ENCODE measurements around the gene EPHA4.

DNA sequence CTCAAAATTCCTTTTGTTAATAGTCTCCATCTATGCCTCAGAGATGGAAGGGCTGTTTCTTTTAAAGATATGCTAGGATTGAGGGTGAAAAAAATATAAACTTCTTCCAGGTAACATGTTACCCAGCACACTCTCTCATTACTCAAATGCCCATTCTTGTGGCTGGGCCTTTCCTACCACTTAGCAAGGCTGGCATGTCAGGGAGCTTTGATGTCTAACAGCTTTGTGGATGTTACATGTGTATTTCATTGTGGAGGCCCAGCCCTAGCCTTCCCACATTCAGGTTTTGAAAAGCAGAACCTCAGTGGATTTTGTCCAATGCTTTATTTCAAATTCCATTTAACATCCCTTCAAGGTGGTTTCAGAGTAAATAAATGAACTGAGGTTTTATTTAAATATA lies 191.4 kb downstream of the EPHA4 start:
- TF ChIP-seq, protein P1, sequence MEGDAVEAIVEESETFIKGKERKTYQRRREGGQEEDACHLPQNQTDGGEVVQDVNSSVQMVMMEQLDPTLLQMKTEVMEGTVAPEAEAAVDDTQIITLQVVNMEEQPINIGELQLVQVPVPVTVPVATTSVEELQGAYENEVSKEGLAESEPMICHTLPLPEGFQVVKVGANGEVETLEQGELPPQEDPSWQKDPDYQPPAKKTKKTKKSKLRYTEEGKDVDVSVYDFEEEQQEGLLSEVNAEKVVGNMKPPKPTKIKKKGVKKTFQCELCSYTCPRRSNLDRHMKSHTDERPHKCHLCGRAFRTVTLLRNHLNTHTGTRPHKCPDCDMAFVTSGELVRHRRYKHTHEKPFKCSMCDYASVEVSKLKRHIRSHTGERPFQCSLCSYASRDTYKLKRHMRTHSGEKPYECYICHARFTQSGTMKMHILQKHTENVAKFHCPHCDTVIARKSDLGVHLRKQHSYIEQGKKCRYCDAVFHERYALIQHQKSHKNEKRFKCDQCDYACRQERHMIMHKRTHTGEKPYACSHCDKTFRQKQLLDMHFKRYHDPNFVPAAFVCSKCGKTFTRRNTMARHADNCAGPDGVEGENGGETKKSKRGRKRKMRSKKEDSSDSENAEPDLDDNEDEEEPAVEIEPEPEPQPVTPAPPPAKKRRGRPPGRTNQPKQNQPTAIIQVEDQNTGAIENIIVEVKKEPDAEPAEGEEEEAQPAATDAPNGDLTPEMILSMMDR (conservative IDR thresholded peaks at IDR 0.05; ENCODE audit: low read length), result no peak
- no peak for TF ChIP-seq EZH2phosphoT487 (IDR thresholded peaks at IDR 0.05; ENCODE audit: borderline replicate concordance, low read depth, low read length)
